HG03460 (cell line): ENCODE data around the gene INTS6L.
A peak's percentile ranks its signal among the peaks of the same experiment; 100 is the strongest.
"Not testable (repeated sequence)": the region's sequence is repeated elsewhere in the genome, so short reads cannot be mapped to it uniquely, and the experiment has no call there.

ENCODE experiments used
- ATAC-seq: cut with Tn5 transposase; IDR thresholded peaks from one replicate; pipeline ENCODE4 v1.9.1; 2021; ENCODE audit not compliant: unreplicated experiment

INTS6L gene

DNA sequence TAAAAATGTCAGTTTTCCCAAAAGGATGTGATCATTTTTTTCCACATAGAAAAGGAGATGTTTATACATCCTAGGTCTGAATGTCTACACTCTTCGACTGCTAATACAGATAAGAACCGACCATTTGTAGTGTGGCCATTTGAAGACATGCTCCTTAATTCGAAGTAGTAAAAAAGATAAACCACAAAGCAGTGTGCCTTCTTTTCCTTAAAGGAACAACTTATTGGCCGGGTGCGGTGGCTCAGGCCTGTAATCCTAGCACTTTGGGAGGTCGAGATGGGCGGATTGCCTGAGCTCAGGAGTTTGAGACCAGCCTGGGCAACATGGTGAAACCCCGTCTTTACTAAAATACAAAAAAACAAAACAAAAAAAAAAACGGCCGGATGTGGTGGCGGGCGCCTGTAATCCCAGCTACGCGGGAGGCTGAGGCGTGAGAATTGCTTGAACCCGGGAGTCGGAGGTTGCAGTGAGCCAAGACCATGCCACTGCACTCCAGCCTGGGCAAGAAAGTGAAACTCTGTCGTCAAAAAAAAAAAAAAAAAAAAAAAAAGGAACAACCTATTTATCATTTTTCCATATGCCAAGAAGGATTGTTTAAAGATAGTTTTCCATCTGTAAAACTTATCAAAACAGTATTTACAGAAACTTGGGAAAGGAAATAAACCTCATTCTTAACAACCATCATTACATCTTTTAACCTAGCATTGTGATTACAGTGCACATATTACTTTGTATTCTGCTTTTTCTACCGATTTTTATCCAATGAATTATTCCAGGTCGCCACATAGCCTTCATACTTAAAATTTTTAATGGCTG, 2.6 kb downstream of the INTS6L start:
- ATAC-seq, result no peak

DNA sequence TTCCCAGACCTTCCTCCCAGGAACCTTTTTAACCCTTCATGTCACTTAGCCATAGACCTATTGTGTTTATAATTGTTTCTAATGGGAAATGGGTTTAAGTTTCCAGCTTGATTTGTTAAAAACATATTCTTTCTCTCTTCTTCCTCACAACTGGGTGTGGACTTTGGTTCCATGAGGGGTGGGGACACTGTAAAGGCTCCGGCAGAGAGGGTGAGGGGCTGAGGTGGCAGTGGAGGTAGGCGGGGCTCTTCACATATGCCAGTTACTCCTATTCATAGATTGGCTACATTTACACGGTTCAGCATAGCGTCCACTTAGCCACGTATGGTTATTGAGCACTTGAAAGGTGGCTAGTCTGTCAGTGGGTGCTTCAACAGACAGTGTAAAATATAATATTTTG, 7.8 kb downstream of the INTS6L start:
- no peak for ATAC-seq

DNA sequence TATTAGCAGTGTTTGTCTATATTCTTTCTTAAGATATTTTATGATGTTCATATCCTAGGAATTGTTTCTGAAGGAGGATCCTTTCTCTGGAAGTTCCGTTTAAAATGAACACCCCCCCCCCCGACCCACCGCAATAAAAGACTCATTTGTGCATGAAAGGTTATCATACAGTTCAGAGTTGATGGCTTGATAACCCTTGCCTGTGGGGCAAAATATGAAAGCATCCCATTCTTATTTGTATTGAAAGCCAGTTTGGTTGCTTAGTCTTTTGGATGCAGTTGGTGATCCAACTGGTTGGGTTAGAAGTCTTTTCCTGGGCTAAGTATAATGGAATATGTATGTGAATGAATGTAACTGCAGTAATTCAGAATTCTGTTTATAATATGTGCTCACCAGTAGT, 8.3 kb downstream of the INTS6L start:
- ATAC-seq, result no peak

GRCh38 chrX:135530097-135530496, 9.6 kb downstream of the INTS6L start:
- ATAC-seq, result no peak

DNA sequence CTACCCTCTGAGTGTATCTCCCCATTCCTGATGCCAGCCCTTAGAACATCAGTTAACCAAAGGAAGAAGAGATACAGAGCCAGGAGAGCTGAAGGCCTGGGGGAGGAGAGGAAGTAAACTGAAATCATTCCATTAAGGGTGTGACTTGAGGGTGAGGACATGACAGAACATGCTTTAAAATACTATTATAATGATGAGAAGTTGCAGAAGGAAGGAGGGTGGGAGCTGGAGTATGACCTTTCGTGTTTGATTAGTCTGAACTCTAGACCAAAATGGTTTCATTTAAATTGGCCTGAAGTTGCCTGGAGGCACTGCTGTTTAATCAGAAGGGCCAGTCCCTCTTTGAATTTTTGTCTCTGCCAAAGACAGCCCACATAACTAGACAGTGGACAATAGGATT, 11.4 kb downstream of the INTS6L start:
- no peak for ATAC-seq

DNA sequence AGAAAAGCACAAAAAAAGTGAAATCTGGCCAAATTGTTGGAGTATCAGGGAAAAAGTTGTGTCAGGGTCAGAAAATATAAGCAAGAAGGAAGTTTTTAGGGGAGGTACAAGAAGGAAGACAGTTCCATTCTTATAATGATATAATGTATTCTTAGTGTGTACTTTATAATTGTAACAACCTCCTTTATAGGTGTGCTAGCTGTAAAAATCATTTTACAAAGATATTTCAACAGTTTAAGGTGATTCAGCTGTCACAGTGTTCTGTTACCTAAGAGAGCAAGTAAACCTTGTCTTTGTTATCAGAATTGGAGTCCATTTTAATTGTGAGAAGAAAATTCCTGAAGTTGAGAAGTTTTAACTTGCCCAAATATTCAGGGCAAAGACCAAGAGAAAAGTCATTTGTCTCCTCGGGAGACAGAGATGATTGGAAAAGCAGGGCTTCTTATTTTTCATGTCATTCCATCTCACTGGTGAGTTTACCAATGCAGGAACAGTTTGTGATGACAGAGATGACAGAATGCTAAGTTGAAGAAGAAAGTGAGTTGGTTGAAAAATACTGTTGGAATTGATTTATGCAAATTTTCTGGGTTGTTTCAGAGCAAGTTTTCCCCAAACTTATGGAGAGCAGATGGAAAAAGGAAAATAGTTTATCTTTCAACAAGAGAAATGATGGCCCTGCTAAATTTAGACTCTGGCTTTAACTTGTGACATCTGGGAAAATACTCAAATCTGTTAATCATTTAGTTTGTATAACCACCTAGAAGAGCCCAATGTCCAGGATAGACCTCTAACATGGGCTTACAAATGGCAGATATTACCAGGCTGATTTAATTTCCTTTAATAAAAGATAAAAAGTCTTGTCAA, 14.8 kb downstream of the INTS6L start:
- ATAC-seq, result no peak

- peak; percentile 67 for ATAC-seq
Observed at GRCh38 chrX:135536877-135537276, 16.4 kb downstream of the INTS6L start.

DNA sequence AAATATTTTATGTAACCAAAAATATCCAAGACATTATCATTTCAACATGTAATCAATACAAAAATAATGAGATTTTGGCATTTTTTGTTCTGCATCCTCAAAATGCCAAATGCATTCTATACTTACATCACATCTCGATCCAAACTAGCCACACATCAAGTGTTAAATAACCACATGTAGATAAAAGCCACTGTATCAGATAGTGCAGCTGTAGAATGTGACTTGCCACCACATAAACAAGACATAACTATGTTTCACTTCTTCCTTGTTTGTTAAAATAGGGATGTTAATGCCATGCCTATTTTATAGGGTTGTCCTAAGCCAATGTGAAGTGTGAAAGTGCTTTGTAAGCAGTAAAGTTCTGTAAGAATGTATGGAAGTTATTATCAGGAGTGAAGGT, 20.9 kb downstream of the INTS6L start:
- no peak for ATAC-seq

DNA sequence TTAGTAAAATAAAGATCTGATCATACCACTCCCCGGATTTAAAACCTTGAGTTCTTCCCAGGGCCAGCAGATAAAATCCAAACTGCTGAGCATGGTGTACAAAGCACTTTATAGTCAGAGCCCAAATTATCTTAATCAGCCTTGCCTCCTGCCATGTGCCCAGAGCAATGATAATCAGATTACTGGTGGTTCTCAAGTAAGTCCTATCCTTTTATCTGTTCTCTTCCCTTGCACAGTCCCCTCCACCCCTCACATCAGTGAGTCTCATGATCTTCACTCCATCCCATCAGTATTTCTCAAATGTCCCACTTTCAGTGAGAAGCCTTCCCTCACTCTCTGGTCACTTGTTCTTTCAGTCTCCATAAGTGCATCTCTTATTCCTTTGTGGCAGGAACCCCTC, 22.7 kb downstream of the INTS6L start:
- no peak for ATAC-seq

GRCh38 chrX:135543924-135544323, 23.5 kb downstream of the INTS6L start:
- ATAC-seq, result peak; percentile 43

GRCh38 chrX:135544338-135544948, 24.0 kb downstream of the INTS6L start:
- peak; percentile 75 for ATAC-seq

- ATAC-seq, result no peak
Observed at GRCh38 chrX:135547767-135548166, 27.3 kb downstream of the INTS6L start.

- ATAC-seq, result no peak
Observed at GRCh38 chrX:135549519-135549918, 29.1 kb downstream of the INTS6L start.

- ATAC-seq, result peak; percentile 57
Observed at GRCh38 chrX:135556055-135556454, 35.6 kb downstream of the INTS6L start.

DNA sequence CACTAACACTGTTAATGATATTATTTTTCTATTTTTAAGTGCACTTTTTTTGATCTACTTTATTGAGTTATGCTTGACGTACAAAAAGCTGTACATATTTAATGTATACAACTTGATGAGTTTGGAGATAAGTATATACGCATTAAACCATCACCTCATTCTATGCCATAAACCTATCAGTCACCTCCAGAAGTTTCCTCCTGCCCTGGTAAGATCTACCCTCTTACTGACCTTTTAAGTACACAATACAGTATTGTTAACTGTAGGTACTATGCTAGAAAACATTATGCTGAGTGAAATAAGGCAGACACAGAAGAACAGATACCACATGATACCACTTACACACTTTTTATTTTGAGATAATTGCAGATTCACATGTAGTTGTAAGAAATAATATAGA, 36.9 kb downstream of the INTS6L start:
- no peak for ATAC-seq

DNA sequence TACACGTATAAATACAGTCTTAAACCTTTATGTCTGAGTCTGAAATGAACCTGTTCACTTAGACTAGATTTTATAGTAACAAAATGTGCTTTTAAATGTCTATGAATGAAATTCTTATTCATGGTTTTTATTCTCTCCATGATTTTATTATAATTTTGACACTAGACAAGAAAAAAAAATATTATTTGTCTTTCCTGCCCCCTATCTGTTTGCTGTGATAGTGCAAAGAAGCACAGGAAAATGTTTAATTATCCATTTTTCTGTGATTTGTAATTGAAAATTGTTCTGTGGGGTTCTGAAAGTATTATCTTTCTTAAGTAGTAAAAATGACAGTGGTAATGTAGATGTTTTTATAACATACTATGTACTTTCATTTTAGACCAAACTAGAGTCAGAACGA, 52.0 kb downstream of the INTS6L start:
- ATAC-seq, result no peak

DNA sequence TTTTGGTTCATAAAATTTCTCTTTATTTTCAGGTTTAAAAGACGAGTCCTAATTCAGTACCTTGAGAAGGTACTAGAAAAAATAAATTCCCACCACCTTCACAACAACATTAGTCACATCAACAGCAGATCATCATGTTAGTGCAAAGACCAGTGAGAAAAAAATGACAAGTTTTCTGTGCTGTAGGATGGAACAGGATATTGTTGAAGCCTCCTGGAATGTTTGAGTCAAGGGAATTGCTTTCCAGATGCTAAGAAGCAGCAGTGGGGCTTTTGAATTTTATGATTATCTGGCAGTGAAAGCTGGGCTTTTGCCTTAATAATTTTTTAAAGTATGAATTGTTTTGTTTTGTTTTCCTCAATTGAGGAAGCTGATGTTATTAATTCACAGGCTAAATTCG, 61.0 kb downstream of the INTS6L start:
- no peak for ATAC-seq

DNA sequence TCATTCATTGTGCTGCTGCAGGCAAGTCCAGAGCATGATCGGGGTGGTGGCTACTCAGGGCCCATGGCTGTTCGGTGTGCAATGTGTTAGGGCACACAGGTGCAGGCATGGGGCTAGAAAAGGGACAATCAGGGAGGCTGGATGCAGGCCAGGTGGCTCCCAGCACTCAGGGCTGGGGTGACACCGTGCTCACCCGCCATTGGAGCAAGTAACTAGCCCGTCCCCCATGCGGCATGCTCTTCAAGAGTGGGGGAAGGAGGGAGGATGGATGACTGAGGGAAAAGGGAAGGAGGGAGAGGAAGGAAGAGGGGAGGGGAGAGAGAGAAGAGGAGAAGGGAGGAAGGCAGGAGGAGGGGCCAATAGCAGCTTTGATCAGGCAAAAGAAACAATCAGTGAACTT, 64.7 kb downstream of the INTS6L start:
- ATAC-seq, result no peak

DNA sequence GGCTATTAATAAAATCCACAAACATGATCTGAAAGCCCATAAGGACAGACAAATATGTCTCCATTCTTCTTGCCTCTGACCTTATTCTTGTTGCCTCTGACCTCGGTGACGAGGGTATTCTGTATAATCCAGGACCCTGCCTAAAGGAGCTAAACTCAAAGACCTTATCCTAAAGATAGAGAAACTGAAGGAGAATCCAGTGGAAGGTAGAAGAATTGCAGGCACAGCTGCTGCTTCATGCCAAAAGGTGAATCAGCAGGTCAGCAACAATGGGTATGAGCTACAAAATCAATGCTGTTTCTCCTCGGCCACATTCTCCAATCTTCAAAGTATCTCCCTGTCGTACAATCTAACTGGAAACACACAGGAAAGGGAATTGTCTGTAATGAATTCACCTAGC, 71.4 kb downstream of the INTS6L start:
- ATAC-seq, result no peak

DNA sequence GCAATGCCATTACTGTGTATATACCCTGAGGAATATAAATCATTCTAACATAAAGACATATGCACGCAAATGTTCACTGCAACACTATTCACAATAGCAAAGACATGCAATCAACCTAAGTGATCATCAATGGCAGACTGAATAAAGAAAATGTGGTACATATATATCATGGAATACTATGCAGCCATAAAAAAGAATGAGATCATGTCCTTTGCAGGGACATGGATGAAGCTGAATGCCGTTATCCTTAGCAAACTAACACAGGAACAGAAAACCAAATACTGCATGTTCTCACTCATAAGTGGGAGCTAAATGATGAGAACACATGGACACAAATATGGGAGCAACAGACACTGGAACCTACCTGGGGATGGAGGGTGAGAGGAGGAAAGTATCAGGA, 73.6 kb downstream of the INTS6L start:
- not testable (repeated sequence) for ATAC-seq

GRCh38 chrX:135594453-135594852, 74.0 kb downstream of the INTS6L start:
- ATAC-seq, result not testable (repeated sequence)

DNA sequence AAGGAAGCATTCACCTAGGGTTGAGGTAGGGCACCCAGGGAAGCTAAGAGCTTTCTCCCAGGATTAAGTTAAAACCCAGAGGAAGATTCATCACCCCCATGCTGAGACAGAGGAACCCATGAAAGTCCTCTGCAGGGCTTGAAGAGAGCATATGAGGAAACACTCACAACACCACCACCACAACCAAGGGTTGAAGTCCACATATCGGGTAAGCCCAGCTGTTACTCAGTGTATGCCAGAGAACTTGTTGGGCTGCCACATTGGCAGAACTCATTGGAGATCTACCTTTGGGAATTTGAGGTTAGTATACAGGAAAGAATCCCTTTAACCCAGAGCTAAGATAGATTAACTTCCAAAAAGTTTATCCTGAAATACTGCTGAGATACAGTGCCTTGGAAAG, 75.1 kb downstream of the INTS6L start:
- ATAC-seq, result no peak
